Suprapubic skin (tissue), 4 donors: ENCODE results near the gene PAPOLG.

Experiments used
- POLR2A ChIP-seq, 2 donors: fragments of 450-650 bp; IDR thresholded peaks; one replicate each; pipeline ENCODE4 v1.6.1; 2017; ENCODE audit warnings: antibody characterized with exemption in 2 of 2, mild to moderate bottlenecking in 2 of 2, moderate library complexity in 2 of 2
- POLR2AphosphoS5 ChIP-seq, 3 donors: sonication (generic); formaldehyde crosslinking; IDR thresholded peaks; one replicate each; pipeline ENCODE4 v1.6.1; 2017; ENCODE audit warnings: antibody characterized with exemption in 3 of 3
- TF ChIP-seq, protein P1 (sequence below), 2 donors: fragments of 200-600 bp in 1 of 2; fragments of 450-650 bp in 1 of 2; sonication (generic) in 1 of 2; IDR thresholded peaks; one replicate each; pipeline ENCODE4 v1.5.1; 2016 to 2019; ENCODE audit warnings: antibody characterized with exemption in 2 of 2, mild to moderate bottlenecking in 1 of 2, moderate library complexity in 1 of 2

DNA sequence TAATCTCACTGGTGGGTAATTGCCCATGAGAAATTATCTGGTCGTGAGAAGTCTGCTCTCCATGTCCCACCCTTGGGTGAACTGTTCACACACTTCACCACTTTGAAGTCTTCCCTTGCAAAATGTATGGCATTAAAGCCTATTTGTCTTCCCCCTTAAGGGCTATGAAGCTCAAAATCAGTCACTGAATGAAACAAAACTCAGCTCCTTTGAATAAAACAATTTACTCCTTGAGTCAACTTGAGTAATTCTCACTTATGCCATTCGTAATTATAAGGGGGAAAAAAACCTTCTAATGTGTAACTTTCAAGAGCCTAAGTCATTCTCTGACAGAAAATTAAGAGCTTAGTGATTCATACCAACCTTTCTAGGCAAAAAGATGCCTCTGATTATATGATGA lies 76.6 kb downstream of the PAPOLG start:
- TF ChIP-seq, protein P1, sequence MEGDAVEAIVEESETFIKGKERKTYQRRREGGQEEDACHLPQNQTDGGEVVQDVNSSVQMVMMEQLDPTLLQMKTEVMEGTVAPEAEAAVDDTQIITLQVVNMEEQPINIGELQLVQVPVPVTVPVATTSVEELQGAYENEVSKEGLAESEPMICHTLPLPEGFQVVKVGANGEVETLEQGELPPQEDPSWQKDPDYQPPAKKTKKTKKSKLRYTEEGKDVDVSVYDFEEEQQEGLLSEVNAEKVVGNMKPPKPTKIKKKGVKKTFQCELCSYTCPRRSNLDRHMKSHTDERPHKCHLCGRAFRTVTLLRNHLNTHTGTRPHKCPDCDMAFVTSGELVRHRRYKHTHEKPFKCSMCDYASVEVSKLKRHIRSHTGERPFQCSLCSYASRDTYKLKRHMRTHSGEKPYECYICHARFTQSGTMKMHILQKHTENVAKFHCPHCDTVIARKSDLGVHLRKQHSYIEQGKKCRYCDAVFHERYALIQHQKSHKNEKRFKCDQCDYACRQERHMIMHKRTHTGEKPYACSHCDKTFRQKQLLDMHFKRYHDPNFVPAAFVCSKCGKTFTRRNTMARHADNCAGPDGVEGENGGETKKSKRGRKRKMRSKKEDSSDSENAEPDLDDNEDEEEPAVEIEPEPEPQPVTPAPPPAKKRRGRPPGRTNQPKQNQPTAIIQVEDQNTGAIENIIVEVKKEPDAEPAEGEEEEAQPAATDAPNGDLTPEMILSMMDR (IDR thresholded peaks at IDR 0.05) = no peak
- TF ChIP-seq POLR2A (IDR thresholded peaks at IDR 0.05) = no peak
- no peak for TF ChIP-seq POLR2AphosphoS5 (IDR thresholded peaks at IDR 0.05)
